Measurements from ENCODE around the gene STAG2.
A peak's percentile ranks its signal among the peaks of the same experiment; 100 is the strongest.

STAG2 gene

DNA sequence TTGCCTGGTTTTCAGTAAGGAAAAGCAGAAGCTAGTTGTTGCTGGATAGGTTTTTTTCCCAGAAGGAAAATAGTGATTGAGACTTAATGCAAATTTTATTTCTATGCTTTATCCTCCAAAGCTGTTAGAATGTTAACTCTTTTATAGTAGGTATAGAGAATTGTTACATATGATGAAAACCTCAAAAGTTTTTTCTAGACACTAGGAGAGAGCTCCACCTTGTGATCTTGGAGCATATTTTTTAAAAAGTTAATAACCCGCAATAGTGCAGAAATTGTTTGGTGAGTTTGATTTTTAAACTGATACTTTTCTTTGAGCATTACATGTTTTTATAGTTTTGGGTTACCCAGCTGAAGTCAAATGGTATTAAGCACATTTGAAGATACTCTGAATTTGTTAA, 56.5 kb downstream of the STAG2 start:
- no peak for DNase-seq (ENCODE audit: extremely low spot score)
- ChIA-PET CTCF (interaction anchor here (1.4 to 2.4 kb wide), 2 partner anchors 41 to 184 kb away, joined by 3 to 6 read pairs; no protein-coding TSS in a partner anchor), POLR2A (no interaction called here)
- TF ChIP-seq, protein P1, sequence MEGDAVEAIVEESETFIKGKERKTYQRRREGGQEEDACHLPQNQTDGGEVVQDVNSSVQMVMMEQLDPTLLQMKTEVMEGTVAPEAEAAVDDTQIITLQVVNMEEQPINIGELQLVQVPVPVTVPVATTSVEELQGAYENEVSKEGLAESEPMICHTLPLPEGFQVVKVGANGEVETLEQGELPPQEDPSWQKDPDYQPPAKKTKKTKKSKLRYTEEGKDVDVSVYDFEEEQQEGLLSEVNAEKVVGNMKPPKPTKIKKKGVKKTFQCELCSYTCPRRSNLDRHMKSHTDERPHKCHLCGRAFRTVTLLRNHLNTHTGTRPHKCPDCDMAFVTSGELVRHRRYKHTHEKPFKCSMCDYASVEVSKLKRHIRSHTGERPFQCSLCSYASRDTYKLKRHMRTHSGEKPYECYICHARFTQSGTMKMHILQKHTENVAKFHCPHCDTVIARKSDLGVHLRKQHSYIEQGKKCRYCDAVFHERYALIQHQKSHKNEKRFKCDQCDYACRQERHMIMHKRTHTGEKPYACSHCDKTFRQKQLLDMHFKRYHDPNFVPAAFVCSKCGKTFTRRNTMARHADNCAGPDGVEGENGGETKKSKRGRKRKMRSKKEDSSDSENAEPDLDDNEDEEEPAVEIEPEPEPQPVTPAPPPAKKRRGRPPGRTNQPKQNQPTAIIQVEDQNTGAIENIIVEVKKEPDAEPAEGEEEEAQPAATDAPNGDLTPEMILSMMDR (IDR thresholded peaks at IDR 0.05; ENCODE audit: control extremely low read depth, extremely low read depth, low read depth, missing control alignments) = no peak

DNA sequence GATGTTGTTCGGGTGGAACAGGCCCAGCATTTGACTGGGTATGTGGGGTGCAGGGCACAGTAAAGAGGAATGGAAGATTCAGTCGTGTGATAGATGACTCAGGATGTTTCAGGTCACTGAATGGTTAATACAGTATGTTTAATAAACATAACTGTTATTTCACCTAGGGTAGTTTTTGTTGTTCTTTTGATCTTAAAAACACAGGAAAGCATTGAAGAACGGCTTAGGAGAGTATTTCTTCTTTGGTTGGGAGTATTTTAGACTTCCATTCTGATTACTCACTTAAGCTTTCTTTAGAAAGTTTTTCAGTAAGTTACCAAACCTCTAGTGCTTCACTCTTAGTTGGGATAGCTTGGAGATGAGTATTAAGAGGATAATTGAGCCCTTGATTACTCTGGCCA, 62.3 kb downstream of the STAG2 start:
- TF ChIP-seq, protein P1 (IDR thresholded peaks at IDR 0.05; ENCODE audit: control extremely low read depth, extremely low read depth, low read depth, missing control alignments) = no peak
- ChIA-PET POLR2A (no interaction called here), CTCF (no interaction called here)
- no peak for DNase-seq (ENCODE audit: extremely low spot score)

DNA sequence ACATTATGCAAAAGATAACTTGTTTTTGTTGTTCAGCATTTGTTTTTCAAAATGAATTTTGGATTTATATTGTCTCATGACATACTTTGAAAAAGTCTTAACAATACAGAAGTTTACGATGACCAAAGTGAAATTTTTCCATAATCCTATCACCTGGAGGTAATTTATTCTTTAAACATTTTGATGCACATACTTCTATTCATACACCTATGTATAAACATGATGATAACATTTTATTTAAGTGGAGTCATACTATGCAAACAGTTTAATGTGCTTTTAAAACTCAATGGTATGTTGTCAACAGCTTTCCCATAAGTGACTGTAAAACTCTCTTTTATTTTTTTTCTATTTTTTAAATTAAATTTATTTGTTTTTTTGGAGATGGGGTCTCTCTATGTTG, 65.0 kb downstream of the STAG2 start:
- CTCF ChIA-PET = no interaction called here
- POLR2A ChIA-PET = no interaction called here
- DNase-seq (ENCODE audit: extremely low spot score) = no peak
- TF ChIP-seq, protein P1 (IDR thresholded peaks at IDR 0.05; ENCODE audit: control extremely low read depth, extremely low read depth, low read depth, missing control alignments) = no peak

DNA sequence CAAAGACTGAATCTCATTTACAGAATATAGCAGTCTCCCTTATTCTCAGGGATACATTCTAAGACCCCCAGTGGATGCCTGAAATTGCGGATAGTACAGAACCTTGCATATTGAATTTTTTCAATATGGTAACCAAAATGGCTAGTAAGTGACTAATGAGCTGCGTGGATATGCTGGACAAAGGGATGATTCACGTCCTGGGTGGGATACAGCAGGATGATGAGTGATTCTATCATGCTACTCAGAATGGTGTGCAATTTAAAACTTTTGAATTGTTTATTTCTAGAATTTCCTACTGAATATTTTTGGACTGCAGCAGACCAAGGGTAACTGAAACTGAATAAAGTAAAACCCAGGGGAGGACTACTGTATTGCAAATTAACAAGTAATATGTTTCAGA, 66.7 kb downstream of the STAG2 start:
- CTCF ChIA-PET = no interaction called here
- no peak for DNase-seq (ENCODE audit: extremely low spot score)
- POLR2A ChIA-PET = no interaction called here

DNA sequence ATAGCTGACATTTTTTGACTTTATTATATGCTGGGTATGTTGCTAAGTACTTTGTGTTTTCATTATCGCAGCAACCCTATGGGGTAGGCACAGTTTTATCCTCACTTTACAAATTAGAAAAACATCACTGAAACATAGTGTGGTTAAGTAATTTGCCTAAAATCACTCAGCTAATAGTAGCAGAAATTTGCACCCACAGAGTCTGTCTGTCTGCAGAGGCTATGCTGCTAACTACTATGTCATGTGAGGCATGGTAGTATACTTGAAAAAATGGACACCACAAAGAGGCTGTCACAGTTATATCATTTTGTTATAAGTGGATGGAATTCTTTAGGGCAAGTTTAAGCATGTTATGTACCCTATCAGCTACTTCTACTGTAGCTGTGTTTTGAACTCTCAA, 69.0 kb downstream of the STAG2 start:
- ChIA-PET POLR2A (no interaction called here), CTCF (interaction anchor here (1.0 to 1.3 kb wide), 3 partner anchors 37 to 200 kb away, joined by 3 read pairs; no protein-coding TSS in a partner anchor)
- peak; percentile 8 for DNase-seq (ENCODE audit: extremely low spot score)
- TF ChIP-seq, protein P1 (IDR thresholded peaks at IDR 0.05; ENCODE audit: control extremely low read depth, extremely low read depth, low read depth, missing control alignments) = no peak

More for the DNA sequence above, 66.7 kb downstream of the STAG2 start:
- TF ChIP-seq, protein P1 (IDR thresholded peaks at IDR 0.05; ENCODE audit: control extremely low read depth, extremely low read depth, low read depth, missing control alignments) = no peak

DNA sequence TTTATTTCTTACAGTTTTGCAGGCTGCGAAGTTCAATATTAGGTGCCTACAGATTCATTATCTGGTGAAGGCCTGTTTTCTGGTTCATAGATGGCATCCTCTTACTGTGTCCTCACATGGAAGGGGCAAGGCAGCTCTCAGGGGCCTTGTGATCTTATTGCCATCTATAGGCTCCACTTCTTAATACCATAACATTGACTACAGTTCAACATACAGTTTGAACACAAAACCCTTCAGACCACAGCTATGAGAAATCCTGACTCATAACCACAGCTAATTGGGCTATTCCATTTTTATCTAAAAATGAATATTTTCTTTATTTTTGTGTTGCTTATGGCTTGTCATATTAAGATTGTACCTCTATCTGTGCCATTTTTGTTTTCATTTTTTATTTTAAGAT, 72.3 kb downstream of the STAG2 start:
- DNase-seq (ENCODE audit: extremely low spot score) = no peak
- CTCF ChIA-PET = no interaction called here
- POLR2A ChIA-PET = no interaction called here
- TF ChIP-seq, protein P1 (IDR thresholded peaks at IDR 0.05; ENCODE audit: control extremely low read depth, extremely low read depth, low read depth, missing control alignments) = no peak

DNA sequence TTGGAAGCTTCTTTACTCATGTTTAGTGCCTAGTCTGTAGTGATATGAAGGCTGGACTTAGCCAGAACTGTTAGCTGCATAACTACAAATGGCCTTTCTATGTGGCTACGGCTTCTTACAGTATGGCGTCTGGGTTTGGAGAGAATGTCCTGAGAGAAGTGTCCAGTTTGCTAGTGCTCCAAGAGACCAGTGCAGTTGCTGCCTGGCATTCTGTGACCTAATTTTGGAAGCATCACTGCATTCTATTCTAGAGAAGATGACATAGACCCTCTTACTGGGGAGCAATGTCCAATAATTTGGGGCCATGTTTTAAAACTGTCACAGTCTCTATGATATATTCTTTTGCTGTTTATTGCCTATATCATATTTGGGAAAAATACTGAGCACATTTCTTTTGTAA, 74.2 kb downstream of the STAG2 start:
- POLR2A ChIA-PET = no interaction called here
- no peak for DNase-seq (ENCODE audit: extremely low spot score)
- TF ChIP-seq, protein P1 (IDR thresholded peaks at IDR 0.05; ENCODE audit: control extremely low read depth, extremely low read depth, low read depth, missing control alignments) = no peak
- CTCF ChIA-PET = interaction anchor here (1.3 kb wide), 1 partner anchor 11 kb away, joined by 4 read pairs; no protein-coding TSS in a partner anchor

Data from GM10248 (cell line).